H9 (cell line): Measurements from ENCODE around the gene BPTF. TPM values are rescaled to one million over a fixed set of nuclear protein-coding genes. Genes with fewer than 3 reads are reported as not detected.
"Not testable (repeated sequence)": the region's sequence is repeated elsewhere in the genome, so short reads cannot be mapped to it uniquely, and the experiment has no call there.

Source experiments
- DNase-seq: peaks from one replicate; pipeline ENCODE4 v3.0.0-alpha.2; 2017
- H2AFZ ChIP-seq: one replicate; pipeline ENCODE4 v1.6.1; 2013; ENCODE audit warnings: mild to moderate bottlenecking, low read length, control low read depth, moderate library complexity
- H2AK5ac ChIP-seq: 2 replicates; pipeline ENCODE4 v1.6.1; 2013; ENCODE audit warnings: low read length, control low read depth, mixed read lengths; ENCODE audit not compliant: insufficient read length
- H2BK120ac ChIP-seq: one replicate; pipeline ENCODE4 v1.6.1; 2013; ENCODE audit warnings: low read depth, mild to moderate bottlenecking, low read length, control low read depth, inconsistent platforms; ENCODE audit not compliant: poor library complexity, severe bottlenecking
- H2BK12ac ChIP-seq: 2 replicates; pipeline ENCODE4 v1.6.1; 2013; ENCODE audit warnings: low read length, control low read depth, mixed read lengths, low read depth; ENCODE audit not compliant: insufficient read length
- H2BK15ac ChIP-seq: 2 replicates; pipeline ENCODE4 v1.6.1; 2013; ENCODE audit warnings: low read depth, low read length, control low read depth
- H2BK20ac ChIP-seq: one replicate; pipeline ENCODE4 v1.6.1; 2013; ENCODE audit warnings: low read depth, mild to moderate bottlenecking, low read length, control low read depth, inconsistent platforms; ENCODE audit not compliant: poor library complexity, severe bottlenecking
- H2BK5ac ChIP-seq: 2 replicates; pipeline ENCODE4 v1.6.1; 2013; ENCODE audit warnings: low read length, control low read depth, mixed read lengths; ENCODE audit not compliant: insufficient read length
- H3K14ac ChIP-seq: 2 replicates; pipeline ENCODE4 v1.6.1; 2013; ENCODE audit warnings: low read length, control low read depth; ENCODE audit not compliant: insufficient read depth
- H3K18ac ChIP-seq: 2 replicates; pipeline ENCODE4 v1.6.1; 2013; ENCODE audit warnings: low read depth, mild to moderate bottlenecking, mixed read lengths, low read length, control low read depth; ENCODE audit not compliant: insufficient read length
- H3K23ac ChIP-seq: 2 replicates; pipeline ENCODE4 v1.6.1; 2013; ENCODE audit warnings: low read length, control low read depth, mixed read lengths, low read depth; ENCODE audit not compliant: insufficient read length
- H3K23me2 ChIP-seq: 2 replicates; pipeline ENCODE4 v1.6.1; 2013; ENCODE audit warnings: low read depth, mild to moderate bottlenecking, mixed read lengths, low read length, control low read depth; ENCODE audit not compliant: insufficient read length, poor library complexity, severe bottlenecking
- H3K27ac ChIP-seq: 2 replicates; pipeline ENCODE4 v1.5.1; 2013; ENCODE audit warnings: low read length, control low read depth, mixed read lengths, low read depth; ENCODE audit not compliant: insufficient read length
- H3K27me3 ChIP-seq: 2 replicates; pipeline ENCODE4 v1.6.1; 2013; ENCODE audit warnings: low read length, control low read depth, inconsistent platforms; ENCODE audit not compliant: insufficient read depth
- H3K4ac ChIP-seq: 2 replicates; pipeline ENCODE4 v1.6.1; 2013; ENCODE audit warnings: low read depth, mild to moderate bottlenecking, control low read depth, inconsistent platforms, low read length, moderate library complexity
- H3K4me1 ChIP-seq: 2 replicates; pipeline ENCODE4 v1.6.1; 2013; ENCODE audit warnings: low read length, control low read depth, inconsistent platforms; ENCODE audit not compliant: insufficient read depth
- H3K4me2 ChIP-seq: 2 replicates; pipeline ENCODE4 v1.6.1; 2013; ENCODE audit warnings: low read length, control low read depth, mixed read lengths; ENCODE audit not compliant: insufficient read length, insufficient read depth
- H3K56ac ChIP-seq: 2 replicates; pipeline ENCODE4 v1.6.1; 2013; ENCODE audit warnings: low read depth, mild to moderate bottlenecking, mixed read lengths, low read length, control low read depth; ENCODE audit not compliant: insufficient read length
- H3K79me1 ChIP-seq: 2 replicates; pipeline ENCODE4 v1.6.1; 2013; ENCODE audit warnings: low read depth, mild to moderate bottlenecking, moderate library complexity, low read length, control low read depth, inconsistent platforms; ENCODE audit not compliant: insufficient read depth, poor library complexity, severe bottlenecking
- H3K79me2 ChIP-seq: 2 replicates; pipeline ENCODE4 v1.6.1; 2013; ENCODE audit warnings: low read length, control low read depth, inconsistent platforms; ENCODE audit not compliant: insufficient read depth
- H3K9ac ChIP-seq: 2 replicates; pipeline ENCODE4 v1.6.1; 2013; ENCODE audit warnings: low read length, control low read depth, mixed read lengths; ENCODE audit not compliant: insufficient read length; ENCODE audit errors: extremely low read depth
- H3K9me3 ChIP-seq: one replicate; pipeline ENCODE4 v1.6.1; 2013; ENCODE audit warnings: low read depth, low read length, inconsistent platforms; ENCODE audit not compliant: control insufficient read depth
- H3T11ph ChIP-seq: one replicate; pipeline ENCODE4 v1.6.1; 2013; ENCODE audit warnings: mild to moderate bottlenecking, low read length, control low read depth, inconsistent platforms
- H4K20me1 ChIP-seq: one replicate; pipeline ENCODE4 v1.6.1; 2013; ENCODE audit not compliant: control insufficient read depth, insufficient read length, insufficient read depth
- H4K5ac ChIP-seq: 2 replicates; pipeline ENCODE4 v1.6.1; 2013; ENCODE audit warnings: low read depth, mild to moderate bottlenecking, mixed read lengths, low read length, control low read depth; ENCODE audit not compliant: insufficient read length
- H4K8ac ChIP-seq: replicated peaks from 2 replicates; pipeline ENCODE4 v1.6.1; 2013; ENCODE audit warnings: low read length, control low read depth, mixed read lengths, low read depth; ENCODE audit not compliant: insufficient read length
- H4K91ac ChIP-seq: 2 replicates; pipeline ENCODE4 v1.6.1; 2013; ENCODE audit warnings: low read depth, mild to moderate bottlenecking, moderate library complexity, mixed read lengths, low read length, control low read depth; ENCODE audit not compliant: insufficient read length
- H3K27ac Mint-ChIP-seq, 3 experiments: 2 replicates in 2 of 3; 3 replicates in 1 of 3; pipeline ENCODE4 v1.8.0; 2020 to 2021; ENCODE audit warnings: mixed read lengths in 3 of 3, mild to moderate bottlenecking in 1 of 3, moderate library complexity in 1 of 3
- H3K27me3 Mint-ChIP-seq: 2 replicates; pipeline ENCODE4 v1.8.0; 2021; ENCODE audit warnings: low read depth, mild to moderate bottlenecking, moderate library complexity, mixed read lengths
- H3K36me3 Mint-ChIP-seq, 3 experiments: 2 replicates in 2 of 3; 3 replicates in 1 of 3; pipeline ENCODE4 v1.8.0; 2020 to 2021; ENCODE audit warnings: low read depth in 3 of 3, mixed read lengths in 3 of 3; ENCODE audit not compliant: insufficient read depth in 1 of 3
- H3K4me1 Mint-ChIP-seq, 2 experiments: 2 replicates each; pipeline ENCODE4 v1.8.0; 2020; ENCODE audit warnings: mixed read lengths in 2 of 2
- H3K4me3 Mint-ChIP-seq, 2 experiments: 2 replicates in 1 of 2; 3 replicates in 1 of 2; pipeline ENCODE4 v1.8.0; 2020 to 2021; ENCODE audit warnings: mild to moderate bottlenecking in 2 of 2, mixed read lengths in 2 of 2, moderate library complexity in 1 of 2
- H3K9me3 Mint-ChIP-seq, 2 experiments: 2 replicates in 1 of 2; 3 replicates in 1 of 2; pipeline ENCODE4 v1.8.0; 2020; ENCODE audit warnings: mild to moderate bottlenecking in 2 of 2, mixed read lengths in 2 of 2, moderate library complexity in 1 of 2
- CTCF ChIP-seq: fragments of 200-600 bp; sonication (generic); conservative IDR thresholded peaks from 3 replicates; pipeline ENCODE4 v1.8.0; 2021; ENCODE audit warnings: antibody characterized with exemption, mild to moderate bottlenecking
- WGBS: extraction: QIAGEN DNeasy Blood & Tissue Kit; methylation state at CpG from one replicate; pipeline ENCODE4 v1.1.7; 2013; ENCODE audit warnings: missing lambda C conversion rate, low lambda C conversion rate, mixed read lengths; ENCODE audit not compliant: insufficient read length; ENCODE audit errors: extremely low coverage; 5-methylcytosine and 5-hydroxymethylcytosine counted together
- total RNA-seq: library from RNA; stranded (reverse); gene quantifications from 2 replicates; pipeline ENCODE4 v1.2.1, GENCODE V29; 2021

BPTF gene
- total RNA-seq, 1 experiment from 2014 or later: 203 TPM

GRCh38 chr17:68016838-68017237 is 191.5 kb downstream of the BPTF start:
- Histone ChIP-seq H3K79me2 (0 out of 2 replicates have a peak, but pooled peaks cover 2% of the 10 kb centered on the region), H3K23me2 (peaks cover 6% of the 10 kb centered on the region), H3K23ac (no peak overlapping the region), H2BK15ac (no peak overlapping the region), H3T11ph (no peak overlapping the region), H2BK5ac (no peak overlapping the region), H3K4me2 (no peak overlapping the region), H3K9me3 (no peaks in the 10 kb centered on the region), H3K27me3 (no peaks in the 10 kb centered on the region), H2BK20ac (no peak overlapping the region), H3K4me1 (no peaks in the 10 kb centered on the region), H3K18ac (no peak overlapping the region), H2AK5ac (no peak overlapping the region), H3K4ac (no peak overlapping the region), H2AFZ (no peak overlapping the region), H3K9ac (no peak overlapping the region), H3K56ac (no peak overlapping the region), H3K79me1 (no peaks in the 10 kb centered on the region), H4K20me1 (no peaks in the 10 kb centered on the region), H4K91ac (no peak overlapping the region), H3K27ac (no peak overlapping the region), H4K8ac (no peak overlapping the region), H2BK12ac (no peak overlapping the region), H4K5ac (no peak overlapping the region), H3K14ac (no peak overlapping the region), H2BK120ac (no peak overlapping the region)
- TF ChIP-seq CTCF: no peak
- H3K36me3 Mint-ChIP-seq: no peaks in the 10 kb centered on the region; a peak in 1 of 7 replicates
- peaks cover 3% of the 10 kb centered on the region; the same call in 1 of the 2 replicates for H3K27me3 Mint-ChIP-seq
- peaks cover 0 to 2% of the 10 kb centered on the region in 2 experiments; a peak in 1 of 5 replicates for H3K9me3 Mint-ChIP-seq
- no CpG with 5 or more reads among the region's 2 CpGs for WGBS
- H3K4me3 Mint-ChIP-seq: no peak overlapping the region
- no peak for DNase-seq
- peaks cover 9 to 18% of the 10 kb centered on the region in 2 experiments for H3K4me1 Mint-ChIP-seq
- no peak overlapping the region for H3K27ac Mint-ChIP-seq

GRCh38 chr17:68018493-68018892 is 193.2 kb downstream of the BPTF start:
- not testable (repeated sequence) for H3K27ac Mint-ChIP-seq, H3T11ph ChIP-seq, H4K20me1 ChIP-seq, H2AFZ ChIP-seq, H3K79me2 ChIP-seq, H3K27me3 Mint-ChIP-seq, H3K23ac ChIP-seq, H4K5ac ChIP-seq, H2AK5ac ChIP-seq, H3K27me3 ChIP-seq, H4K8ac ChIP-seq, H2BK20ac ChIP-seq, H3K4ac ChIP-seq, H3K4me2 ChIP-seq, H3K27ac ChIP-seq, H2BK12ac ChIP-seq, H3K4me3 Mint-ChIP-seq, H3K14ac ChIP-seq, H3K23me2 ChIP-seq, H3K79me1 ChIP-seq, H3K9me3 ChIP-seq, H3K56ac ChIP-seq, H3K9ac ChIP-seq, H4K91ac ChIP-seq, DNase-seq, H3K36me3 Mint-ChIP-seq, H3K4me1 ChIP-seq, H2BK5ac ChIP-seq, H3K18ac ChIP-seq, H2BK15ac ChIP-seq, H2BK120ac ChIP-seq, H3K9me3 Mint-ChIP-seq
- WGBS: no CpG with 5 or more reads among the region's 21 CpGs
- peaks cover 9 to 18% of the 10 kb centered on the region in 2 experiments for H3K4me1 Mint-ChIP-seq
